Occipital lobe (tissue), 2 donors: ENCODE results near the gene SKIC8. TPM values are rescaled to one million over a fixed set of nuclear protein-coding genes. Genes with fewer than 3 reads are reported as not detected.

Experiments used
- DNase-seq: peaks from one replicate; lab custom pipeline; 2025; lab: John Stamatoyannopoulos, UW
- total RNA-seq: library from RNA; depleted of rRNA; stranded (reverse); fragments of >200 nt; gene quantifications from one replicate; pipeline ENCODE4 v1.2.3, GENCODE V29; 2014

Gene SKIC8
- total RNA-seq, 1 donor from 2014 or later: 55.4 TPM

GRCh38 chr15:78292219-78292618 lies 7.2 kb downstream of the SKIC8 start:
- DNase-seq: no peak

GRCh38 chr15:78291698-78292097 lies 7.7 kb downstream of the SKIC8 start:
- DNase-seq: no peak

- no peak for DNase-seq
Observed at GRCh38 chr15:78291052-78291451, 8.4 kb downstream of the SKIC8 start.

- no peak for DNase-seq
Observed at GRCh38 chr15:78290222-78290621, 9.2 kb downstream of the SKIC8 start.

GRCh38 chr15:78284758-78285157 lies 14.7 kb downstream of the SKIC8 start:
- no peak for DNase-seq

- DNase-seq: no peak
Observed at GRCh38 chr15:78282324-78282723, 17.1 kb downstream of the SKIC8 start.

GRCh38 chr15:78280319-78281072 lies 18.9 kb downstream of the SKIC8 start:
- DNase-seq: no peak

GRCh38 chr15:78276064-78276943 lies 23.1 kb downstream of the SKIC8 start:
- no peak for DNase-seq

GRCh38 chr15:78274994-78275393 lies 24.4 kb downstream of the SKIC8 start:
- DNase-seq: no peak

GRCh38 chr15:78272776-78273175 lies 26.6 kb downstream of the SKIC8 start:
- no peak for DNase-seq

GRCh38 chr15:78272316-78272715 lies 27.1 kb downstream of the SKIC8 start:
- no peak for DNase-seq

- DNase-seq: no peak
Observed at GRCh38 chr15:78266806-78267205, 32.6 kb downstream of the SKIC8 start.

GRCh38 chr15:78266229-78266628 lies 33.2 kb downstream of the SKIC8 start:
- DNase-seq: no peak

- DNase-seq: no peak
Observed at GRCh38 chr15:78265752-78266224, 33.6 kb downstream of the SKIC8 start.

- no peak for DNase-seq
Observed at GRCh38 chr15:78265137-78265460, 34.3 kb downstream of the SKIC8 start.

GRCh38 chr15:78264304-78265136 lies 34.9 kb downstream of the SKIC8 start, which contains the start of gene DNAJA4:
Gene DNAJA4 (plus strand): TSS chr15:78264562. CDS start chr15:78264764, 202 bp downstream.
- peak; percentile 34 for DNase-seq

GRCh38 chr15:78263907-78264303 lies 35.5 kb downstream of the SKIC8 start:
- no peak for DNase-seq

GRCh38 chr15:78263351-78263781 lies 36.0 kb downstream of the SKIC8 start:
- no peak for DNase-seq

- no peak for DNase-seq
Observed at GRCh38 chr15:78261062-78261461, 38.3 kb downstream of the SKIC8 start.

- no peak for DNase-seq
Observed at GRCh38 chr15:78260489-78260888, 38.9 kb downstream of the SKIC8 start.

- no peak for DNase-seq
Observed at GRCh38 chr15:78259232-78259631, 40.2 kb downstream of the SKIC8 start.

- no peak for DNase-seq
Observed at GRCh38 chr15:78257681-78258080, 41.7 kb downstream of the SKIC8 start.
